ENCODE measurements around the gene ABCC10.

DNA sequence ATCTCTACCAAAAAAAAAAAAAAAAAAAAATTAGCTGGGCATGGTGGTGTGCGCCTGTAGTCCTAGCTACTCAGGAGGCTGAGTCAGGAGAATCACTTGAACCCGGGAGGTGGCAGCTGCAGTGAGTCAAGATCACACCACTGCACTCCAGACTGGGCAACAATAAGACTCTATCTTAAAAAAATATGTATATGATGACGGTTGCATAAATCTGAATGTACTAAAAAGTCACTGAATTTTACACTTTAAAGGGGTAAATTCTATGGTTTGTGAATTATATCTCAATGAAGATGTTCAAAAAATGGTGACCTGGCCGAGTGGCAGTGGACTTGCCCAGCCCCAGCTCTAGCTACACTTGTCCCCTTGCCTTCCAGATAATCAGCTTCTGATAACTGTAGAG, 10.4 kb upstream of the ABCC10 start:
- TF ChIP-seq PHF8 (IDR thresholded peaks at IDR 0.05; ENCODE audit: borderline replicate concordance, low read depth) (no peak), POLR2A (IDR thresholded peaks at IDR 0.05; ENCODE audit: low read length) (no peak), CEBPB (IDR thresholded peaks at IDR 0.05) (no peak), CTCF (IDR thresholded peaks at IDR 0.05) (no peak)
